IMR-90 (cell line): ENCODE results near the gene DDIAS. TPM values are rescaled to one million over a fixed set of nuclear protein-coding genes. Genes with fewer than 3 reads are reported as not detected.
"Not testable (repeated sequence)": the region's sequence is repeated elsewhere in the genome, so short reads cannot be mapped to it uniquely, and the experiment has no call there.

ENCODE experiments used
- ATAC-seq: fragments of 200-7000 bp; cut with Tn5 transposase; 2 replicates; pipeline ENCODE4 v1.9.1; 2020; ENCODE audit warnings: low read depth, mild to moderate bottlenecking, moderate library complexity
- BruUV-seq: library from RNA; stranded (reverse); fragments of 400-500 nt; replicated peaks from 2 replicates; lab custom pipeline; 2021; lab: Mats Ljungman, UMichigan
- CTCF ChIA-PET: fragments of 300-600 bp; formaldehyde crosslinking; extraction: SDS; loops from one replicate; lab custom pipeline; 2021; ENCODE audit warnings: antibody characterized with exemption; lab: Yijun Ruan, JAX
- POLR2A ChIA-PET: fragments of 300-600 bp; sonication (Branson Sonifier 250); formaldehyde crosslinking; loops from one replicate; lab custom pipeline; 2022; ENCODE audit warnings: antibody characterized with exemption; ENCODE audit not compliant: unreplicated experiment; lab: Charles Lee
- DNase-seq: peaks from one replicate; pipeline ENCODE4 v3.0.0; 2013
- H2AFZ ChIP-seq: replicated peaks from 2 replicates; pipeline ENCODE3; 2013; ENCODE audit warnings: low read length, mild to moderate bottlenecking; ENCODE audit not compliant: poor library complexity
- H2AK5ac ChIP-seq: 2 replicates; pipeline ENCODE4 v1.6.1; 2013; ENCODE audit warnings: low read depth, low read length, inconsistent platforms
- H2AK9ac ChIP-seq: replicated peaks from 2 replicates; pipeline ENCODE3; 2013; ENCODE audit warnings: mild to moderate bottlenecking, low read depth, low read length, moderate library complexity; ENCODE audit not compliant: poor library complexity
- H2BK120ac ChIP-seq: 2 replicates; pipeline ENCODE4 v1.6.1; 2013; ENCODE audit warnings: low read depth, low read length, inconsistent platforms
- H2BK15ac ChIP-seq: 3 replicates; pipeline ENCODE4 v1.6.1; 2013; ENCODE audit warnings: low read depth, low read length, inconsistent platforms
- H2BK20ac ChIP-seq: 2 replicates; pipeline ENCODE4 v1.6.1; 2013; ENCODE audit warnings: low read depth, mild to moderate bottlenecking, inconsistent platforms, low read length, moderate library complexity
- H2BK5ac ChIP-seq: 2 replicates; pipeline ENCODE4 v1.6.1; 2013; ENCODE audit warnings: mild to moderate bottlenecking, low read depth, low read length, inconsistent platforms; ENCODE audit not compliant: poor library complexity, severe bottlenecking
- H3K14ac ChIP-seq: replicated peaks from 2 replicates; pipeline ENCODE4 v1.6.1; 2013; ENCODE audit warnings: low read depth, low read length, inconsistent platforms
- H3K18ac ChIP-seq: 2 replicates; pipeline ENCODE4 v1.6.1; 2013; ENCODE audit warnings: low read depth, low read length, control low read depth
- H3K23ac ChIP-seq: 2 replicates; pipeline ENCODE4 v1.6.1; 2013; ENCODE audit warnings: low read depth, low read length, inconsistent platforms
- H3K27ac ChIP-seq: 2 replicates; pipeline ENCODE4 v1.5.1; 2013; ENCODE audit warnings: mild to moderate bottlenecking, control low read depth, low read length; ENCODE audit not compliant: insufficient read depth
- H3K27me3 ChIP-seq: 2 replicates; pipeline ENCODE4 v1.6.1; 2013; ENCODE audit warnings: low read length; ENCODE audit not compliant: control insufficient read depth, insufficient read depth
- H3K36me3 ChIP-seq: 2 replicates; pipeline ENCODE4 v1.6.1; 2013; ENCODE audit warnings: low read length, mixed read lengths; ENCODE audit not compliant: control insufficient read depth, insufficient read depth
- H3K4ac ChIP-seq: 2 replicates; pipeline ENCODE4 v1.6.1; 2013; ENCODE audit warnings: low read depth, low read length, inconsistent platforms
- H3K4me1 ChIP-seq: 2 replicates; pipeline ENCODE4 v1.6.1; 2013; ENCODE audit warnings: low read length, mixed read lengths; ENCODE audit not compliant: control insufficient read depth, insufficient read depth
- H3K4me2 ChIP-seq: 2 replicates; pipeline ENCODE4 v1.6.1; 2013; ENCODE audit warnings: low read depth, mild to moderate bottlenecking, control low read depth, low read length, moderate library complexity
- H3K4me3 ChIP-seq: 2 replicates; pipeline ENCODE4 v1.5.1; 2013; ENCODE audit warnings: low read depth, mild to moderate bottlenecking, control low read depth, low read length, moderate library complexity; ENCODE audit not compliant: insufficient read depth
- H3K56ac ChIP-seq: 2 replicates; pipeline ENCODE4 v1.6.1; 2013; ENCODE audit warnings: low read length, inconsistent platforms; ENCODE audit not compliant: insufficient read depth; ENCODE audit errors: extremely low read depth
- H3K79me1 ChIP-seq, 2 experiments: 2 replicates each; pipeline ENCODE4 v1.6.1; 2013; ENCODE audit warnings: low read length in 2 of 2, inconsistent platforms in 1 of 2, low read depth in 1 of 2
- H3K9ac ChIP-seq: 2 replicates; pipeline ENCODE4 v1.6.1; 2013; ENCODE audit warnings: low read depth, low read length, control low read depth
- H3K9me1 ChIP-seq: 2 replicates; pipeline ENCODE4 v1.6.1; 2013; ENCODE audit warnings: low read length, inconsistent platforms; ENCODE audit not compliant: insufficient read depth
- H3K9me3 ChIP-seq: 2 replicates; pipeline ENCODE4 v1.6.1; 2013; ENCODE audit warnings: low read length; ENCODE audit not compliant: control insufficient read depth, insufficient read depth
- H4K20me1 ChIP-seq: 2 replicates; pipeline ENCODE4 v1.6.1; 2013; ENCODE audit warnings: low read length, inconsistent platforms; ENCODE audit not compliant: insufficient read depth
- H4K5ac ChIP-seq: 2 replicates; pipeline ENCODE4 v1.6.1; 2013; ENCODE audit warnings: mild to moderate bottlenecking, low read depth, low read length, control low read depth
- H4K8ac ChIP-seq, 2 experiments: 2 replicates each; pipeline ENCODE4 v1.6.1; 2013; ENCODE audit warnings: low read depth in 2 of 2, low read length in 2 of 2, control low read depth in 1 of 2, inconsistent platforms in 1 of 2
- H4K91ac ChIP-seq: 2 replicates; pipeline ENCODE4 v1.6.1; 2013; ENCODE audit warnings: low read depth, low read length, inconsistent platforms; ENCODE audit not compliant: insufficient read depth
- WGBS, 2 experiments: methylation state at CpG; one replicate each; pipeline versions ENCODE4 v1.1.5 to v1.1.7; 2013; ENCODE audit warnings: missing lambda C conversion rate in 2 of 2; ENCODE audit not compliant: insufficient read length in 1 of 2; ENCODE audit errors: extremely low coverage in 2 of 2; 5-methylcytosine and 5-hydroxymethylcytosine counted together
- dilution Hi-C: fragments of 300-500 bp; cut with HindIII; formaldehyde crosslinking; loops from one replicate; pipeline ENCODE4 v1.14.3; 2018; ENCODE audit warnings: low sequenced_read_pairs; ENCODE audit not compliant: unreplicated experiment
- in situ Hi-C: fragments of 300-500 bp; cut with MboI; formaldehyde crosslinking; loops from 3 replicates; pipeline ENCODE4 v1.14.3; 2019; ENCODE audit warnings: low sequenced_read_pairs, inconsistent platforms, mixed read lengths
- intact Hi-C: fragments of 100-400 bp; cut with micrococcal nuclease; formaldehyde crosslinking; loops from 2 replicates; pipeline ENCODE4 v1.10.0; 2022
- polyA plus RNA-seq, 3 experiments: library from polyadenylated mRNA; depleted of rRNA; stranded (reverse); fragments of >200 nt; gene quantifications; 2 replicates each; pipeline ENCODE4 v1.2.3, GENCODE V29; 2012; ENCODE audit warnings: low replicate concordance in 1 of 3
- total RNA-seq: library from RNA; depleted of rRNA; stranded (reverse); fragments of >200 nt; gene quantifications from 2 replicates; pipeline ENCODE4 v1.2.3, GENCODE V29; 2012

DDIAS gene
- total and polyA plus RNA-seq, 2 of the 4 experiments (the other 2 are of a cell fraction): 4.3 to 15.8 TPM

GRCh38 chr11:82955736-82956453 lies 54.4 kb downstream of the DDIAS start:
- H2AK9ac ChIP-seq, dilution Hi-C loops, DNase-seq, H2BK20ac ChIP-seq, H3K4me2 ChIP-seq, H2BK15ac ChIP-seq, in situ Hi-C loops, ATAC-seq, H3K4me3 ChIP-seq, H3K14ac ChIP-seq, BruUV-seq, H3K23ac ChIP-seq, H3K9me1 ChIP-seq, H3K36me3 ChIP-seq, H2AK5ac ChIP-seq, H3K27me3 ChIP-seq, POLR2A ChIA-PET, H3K9ac ChIP-seq, H2BK5ac ChIP-seq, H4K5ac ChIP-seq, H3K79me1 ChIP-seq, H3K9me3 ChIP-seq, H3K4me1 ChIP-seq, H3K27ac ChIP-seq, H4K20me1 ChIP-seq, intact Hi-C loops, H3K56ac ChIP-seq, H2AFZ ChIP-seq: not testable (repeated sequence)
- CTCF ChIA-PET: interaction anchor here (0.6 kb wide), 1 partner anchor 23 kb away, joined by 4 read pairs; no protein-coding TSS in a partner anchor
- H3K18ac ChIP-seq: 0 out of 2 replicates have a peak overlapping the region, but pooled peaks have one; percentile 52
- H2BK120ac ChIP-seq: peak overlapping the region; percentile 23; the same call in 1 of the 2 replicates
- H4K8ac ChIP-seq: peak overlapping the region; percentile 21 to 65; a peak in 3 of 4 replicates
- H4K91ac ChIP-seq: peak overlapping the region; percentile 15; the same call in 1 of the 2 replicates
- H3K4ac ChIP-seq: peak overlapping the region; percentile 7; the same call in 1 of the 2 replicates
- WGBS, 2 experiments: no CpG with 5 or more reads among the region's 9 CpGs
